Stomach (tissue), 9 donors: Measurements from ENCODE around the gene FST. TPM values are rescaled to one million over a fixed set of nuclear protein-coding genes. Genes with fewer than 3 reads are reported as not detected.

Experiments used
- DNase-seq, 2 donors: peaks; one replicate each; pipeline versions ENCODE4 v3.0.0 to v3.0.0-alpha.2; 2013 to 2019
- H3K27ac ChIP-seq, 5 donors: fragments of 200-600 bp in 4 of 5; sonication (generic) in 4 of 5; one replicate each; pipeline ENCODE4 v1.5.1; 2013 to 2019; ENCODE audit warnings: mild to moderate bottlenecking in 1 of 5, moderate library complexity in 1 of 5
- H3K27me3 ChIP-seq, 3 donors: fragments of 200-600 bp; sonication (generic); one replicate each; pipeline ENCODE4 v1.5.1; 2017 to 2019; ENCODE audit warnings: mixed run types in 1 of 3
- H3K36me3 ChIP-seq, 4 donors: fragments of 200-600 bp; sonication (generic); 1 replicate in 3 of 4; 2 replicates in 1 of 4; pipeline ENCODE4 v1.5.1; 2016 to 2019
- H3K4me1 ChIP-seq, 4 donors: fragments of 200-600 bp; sonication (generic); one replicate each; pipeline ENCODE4 v1.5.1; 2016 to 2019
- H3K4me3 ChIP-seq, 4 donors: fragments of 200-600 bp; sonication (generic) in 3 of 4; one replicate each; pipeline ENCODE4 v1.5.1; 2016 to 2019; ENCODE audit warnings: mild to moderate bottlenecking in 1 of 4
- H3K9me3 ChIP-seq, 4 donors: fragments of 200-600 bp; sonication (generic); one replicate each; pipeline ENCODE4 v1.5.1; 2016 to 2019
- CTCF ChIP-seq, 7 experiments: fragments of 450-650 bp in 4 of 7; fragments of 200-600 bp in 3 of 7; sonication (generic) in 3 of 7; IDR thresholded peaks; one replicate each; pipeline ENCODE4 v1.5.1; 2016 to 2019; ENCODE audit warnings: antibody characterized with exemption in 7 of 7, control low read depth in 2 of 7, mild to moderate bottlenecking in 1 of 7
- EP300 ChIP-seq: sonication (generic); formaldehyde crosslinking; IDR thresholded peaks from one replicate; pipeline ENCODE4 v1.6.1; 2017; ENCODE audit warnings: antibody characterized with exemption
- POLR2A ChIP-seq, 4 donors: fragments of 450-650 bp; IDR thresholded peaks; one replicate each; pipeline ENCODE4 v1.6.1; 2016; ENCODE audit warnings: antibody characterized with exemption in 4 of 4, control low read depth in 2 of 4, mild to moderate bottlenecking in 1 of 4, moderate library complexity in 1 of 4
- POLR2AphosphoS5 ChIP-seq, 3 donors: sonication (generic); formaldehyde crosslinking; IDR thresholded peaks; one replicate each; pipeline ENCODE4 v1.6.1; 2016; ENCODE audit warnings: antibody characterized with exemption in 3 of 3
- WGBS, 5 donors: extraction: QIAGEN DNeasy Blood & Tissue Kit in 3 of 5; methylation state at CpG; one replicate each; pipeline versions ENCODE4 v1.1.5 to v1.1.7; 2013 to 2018; 5-methylcytosine and 5-hydroxymethylcytosine counted together
- intact Hi-C: fragments of 100-400 bp; cut with DNase I; formaldehyde crosslinking; loops from one replicate; pipeline ENCODE4 v1.15.1; 2023; ENCODE audit warnings: low total_unique reads
- polyA plus RNA-seq, 3 donors: library from polyadenylated mRNA; stranded (reverse); fragments of 200-250 nt; gene quantifications; one replicate each; pipeline ENCODE4 v1.2.3, GENCODE V29; 2013
- total RNA-seq, 5 donors: library from RNA; depleted of rRNA; stranded (reverse); fragments of >200 nt; gene quantifications; one replicate each; pipeline versions ENCODE4 v1.1.0 to v1.2.3, GENCODE V29; 2014 to 2016
- donor health status: healthy with polysubstance abuse.
- donor health status: Bipolar disorder and iron deficiency.
- donor health status: healthy.

FST gene
- total and polyA plus RNA-seq, 8 donors: 1.8 to 16.8 (median 8.4) TPM

- Histone ChIP-seq H3K9me3 (no peaks in the 10 kb centered on the region), H3K4me3 (no peak overlapping the region), H3K36me3 (no peaks in the 10 kb centered on the region), H3K27ac (no peak overlapping the region), H3K4me1 (no peaks in the 10 kb centered on the region), H3K27me3 (no peaks in the 10 kb centered on the region)
- intact Hi-C loops: no loop called here
- 84 to 98% (median 95%) methylated on average over 1 of the region's 1 CpG for WGBS, 5 donors
- TF ChIP-seq EP300 (no peak), POLR2A (IDR thresholded peaks at IDR 0.05) (no peak), POLR2AphosphoS5 (IDR thresholded peaks at IDR 0.05) (no peak), CTCF (IDR thresholded peaks at IDR 0.05) (no peak)
- no peak for DNase-seq
Measured at GRCh38 chr5:53454719-53455000, 25.8 kb upstream of the FST start.

GRCh38 chr5:53456366-53456765 is 24.1 kb upstream of the FST start:
- H3K27me3 ChIP-seq: no peaks in the 10 kb centered on the region
- 38 to 63% (median 52%) methylated on average over 2 of the region's 2 CpGs for WGBS, 5 donors
- intact Hi-C loops: no loop called here
- no peaks in the 10 kb centered on the region for H3K36me3 ChIP-seq
- H3K9me3 ChIP-seq: no peaks in the 10 kb centered on the region
- TF ChIP-seq POLR2AphosphoS5 (IDR thresholded peaks at IDR 0.05) (no peak), POLR2A (IDR thresholded peaks at IDR 0.05) (no peak), EP300 (no peak), CTCF (IDR thresholded peaks at IDR 0.05) (no peak)
- no peak overlapping the region for H3K27ac ChIP-seq
- H3K4me3 ChIP-seq: no peak overlapping the region
- H3K4me1 ChIP-seq: no peaks in the 10 kb centered on the region
- no peak for DNase-seq

- H3K4me3 ChIP-seq: no peak overlapping the region
- no peak for TF ChIP-seq CTCF (IDR thresholded peaks at IDR 0.05)
- TF ChIP-seq POLR2A (IDR thresholded peaks at IDR 0.05): no peak
Measured at GRCh38 chr5:53463909-53464621, 16.4 kb upstream of the FST start.

GRCh38 chr5:53464722-53465121 is 15.7 kb upstream of the FST start:
- no peaks in the 10 kb centered on the region for H3K36me3 ChIP-seq
- no peaks in the 10 kb centered on the region for H3K4me1 ChIP-seq
- DNase-seq: no peak
- H3K9me3 ChIP-seq: no peaks in the 10 kb centered on the region
- intact Hi-C loops: no loop called here
- no peaks in the 10 kb centered on the region for H3K27me3 ChIP-seq
- 46 to 67% (median 49%) methylated on average over 3 of the region's 3 CpGs for WGBS, 5 donors
- H3K27ac ChIP-seq: no peak overlapping the region
- H3K4me3 ChIP-seq: no peak overlapping the region
- TF ChIP-seq POLR2A (IDR thresholded peaks at IDR 0.05) (no peak), CTCF (IDR thresholded peaks at IDR 0.05) (no peak), EP300 (no peak), POLR2AphosphoS5 (IDR thresholded peaks at IDR 0.05) (no peak)

More at GRCh38 chr5:53463909-53464621, 16.4 kb upstream of the FST start:
- H3K27ac ChIP-seq: no peak overlapping the region
- intact Hi-C loops: no loop called here
- 84 to 91% (median 85%) methylated on average over 2 of the region's 2 CpGs for WGBS, 5 donors
- no peaks in the 10 kb centered on the region for H3K4me1 ChIP-seq
- no peaks in the 10 kb centered on the region for H3K36me3 ChIP-seq
- H3K27me3 ChIP-seq: no peaks in the 10 kb centered on the region
- DNase-seq: no peak
- H3K9me3 ChIP-seq: no peaks in the 10 kb centered on the region
